Trophoblast cell (in vitro differentiated cells and primary cell): Measurements from ENCODE around the gene MAN1C1.

Experiments
- DNase-seq, 2 donors: peaks; one replicate each; pipeline ENCODE4 v3.0.0-alpha.2; 2016
- H2AFZ ChIP-seq: 2 replicates; pipeline ENCODE4 v1.6.1; 2013; ENCODE audit warnings: low read length, moderate library complexity, mild to moderate bottlenecking; ENCODE audit not compliant: insufficient read depth, poor library complexity
- H2AK5ac ChIP-seq: 2 replicates; pipeline ENCODE4 v1.6.1; 2013; ENCODE audit warnings: mild to moderate bottlenecking, low read length
- H2BK120ac ChIP-seq: 2 replicates; pipeline ENCODE4 v1.6.1; 2013; ENCODE audit warnings: low read length, mild to moderate bottlenecking, moderate library complexity; ENCODE audit not compliant: insufficient read depth, poor library complexity
- H2BK12ac ChIP-seq: 2 replicates; pipeline ENCODE4 v1.6.1; 2013; ENCODE audit warnings: mild to moderate bottlenecking, low read length, moderate library complexity
- H2BK5ac ChIP-seq: 2 replicates; pipeline ENCODE4 v1.6.1; 2013; ENCODE audit warnings: low read length, low read depth, moderate library complexity, mild to moderate bottlenecking; ENCODE audit not compliant: poor library complexity
- H3K14ac ChIP-seq: 2 replicates; pipeline ENCODE4 v1.6.1; 2013; ENCODE audit warnings: mild to moderate bottlenecking, low read length
- H3K18ac ChIP-seq: 2 replicates; pipeline ENCODE4 v1.6.1; 2013; ENCODE audit warnings: mild to moderate bottlenecking, low read length
- H3K23ac ChIP-seq: 2 replicates; pipeline ENCODE4 v1.6.1; 2013; ENCODE audit warnings: low read length
- H3K27ac ChIP-seq: 2 replicates; pipeline ENCODE4 v1.5.1; 2013; ENCODE audit warnings: low read depth, mild to moderate bottlenecking, inconsistent platforms, low read length, moderate library complexity
- H3K27me3 ChIP-seq: 2 replicates; pipeline ENCODE4 v1.6.1; 2013; ENCODE audit warnings: inconsistent platforms, mild to moderate bottlenecking, low read length, moderate library complexity; ENCODE audit not compliant: insufficient read depth
- H3K36me3 ChIP-seq, 2 experiments: 1 replicate in 1 of 2; 2 replicates in 1 of 2; pipeline ENCODE4 v1.6.1; 2013; ENCODE audit warnings: low read length in 2 of 2, mild to moderate bottlenecking in 2 of 2, moderate library complexity in 1 of 2; ENCODE audit not compliant: insufficient read depth in 2 of 2, control insufficient read depth in 1 of 2
- H3K4ac ChIP-seq: 2 replicates; pipeline ENCODE4 v1.6.1; 2013; ENCODE audit warnings: low read depth, mild to moderate bottlenecking, low read length, moderate library complexity
- H3K4me1 ChIP-seq, 2 experiments: 1 replicate in 1 of 2; 2 replicates in 1 of 2; pipeline ENCODE4 v1.6.1; 2013; ENCODE audit warnings: low read length in 2 of 2, mild to moderate bottlenecking in 2 of 2, moderate library complexity in 1 of 2; ENCODE audit not compliant: insufficient read depth in 2 of 2, control insufficient read depth in 1 of 2
- H3K4me2 ChIP-seq: 2 replicates; pipeline ENCODE4 v1.6.1; 2013; ENCODE audit warnings: inconsistent platforms, mild to moderate bottlenecking, low read length, moderate library complexity
- H3K4me3 ChIP-seq: 2 replicates; pipeline ENCODE4 v1.5.1; 2013; ENCODE audit warnings: mild to moderate bottlenecking, low read depth, low read length, inconsistent platforms
- H3K79me1 ChIP-seq: one replicate; pipeline ENCODE4 v1.6.1; 2013; ENCODE audit warnings: low read length
- H3K79me2 ChIP-seq: 2 replicates; pipeline ENCODE4 v1.6.1; 2013; ENCODE audit warnings: low read length, mild to moderate bottlenecking; ENCODE audit not compliant: control insufficient read depth, insufficient read depth, poor library complexity
- H3K9ac ChIP-seq: 2 replicates; pipeline ENCODE4 v1.6.1; 2013; ENCODE audit warnings: mild to moderate bottlenecking, low read length
- H3K9me3 ChIP-seq: 2 replicates; pipeline ENCODE4 v1.6.1; 2013; ENCODE audit warnings: low read depth, mild to moderate bottlenecking, control low read depth, inconsistent platforms, low read length; ENCODE audit not compliant: insufficient read depth
- H4K12ac ChIP-seq: 2 replicates; pipeline ENCODE4 v1.6.1; 2013; ENCODE audit warnings: low read depth, mild to moderate bottlenecking, low read length, moderate library complexity
- H4K8ac ChIP-seq: 2 replicates; pipeline ENCODE4 v1.6.1; 2013; ENCODE audit warnings: low read depth, mild to moderate bottlenecking, low read length, moderate library complexity
- H4K91ac ChIP-seq: one replicate; pipeline ENCODE4 v1.6.1; 2013; ENCODE audit warnings: low read depth, mild to moderate bottlenecking, low read length, moderate library complexity
- WGBS: extraction: QIAGEN DNeasy Blood & Tissue Kit; methylation state at CpG from one replicate; pipeline ENCODE4 v1.1.7; 2013; ENCODE audit warnings: missing lambda C conversion rate; ENCODE audit not compliant: insufficient read length, insufficient coverage; ENCODE audit errors: extremely low coverage; 5-methylcytosine and 5-hydroxymethylcytosine counted together

MAN1C1 gene

DNA sequence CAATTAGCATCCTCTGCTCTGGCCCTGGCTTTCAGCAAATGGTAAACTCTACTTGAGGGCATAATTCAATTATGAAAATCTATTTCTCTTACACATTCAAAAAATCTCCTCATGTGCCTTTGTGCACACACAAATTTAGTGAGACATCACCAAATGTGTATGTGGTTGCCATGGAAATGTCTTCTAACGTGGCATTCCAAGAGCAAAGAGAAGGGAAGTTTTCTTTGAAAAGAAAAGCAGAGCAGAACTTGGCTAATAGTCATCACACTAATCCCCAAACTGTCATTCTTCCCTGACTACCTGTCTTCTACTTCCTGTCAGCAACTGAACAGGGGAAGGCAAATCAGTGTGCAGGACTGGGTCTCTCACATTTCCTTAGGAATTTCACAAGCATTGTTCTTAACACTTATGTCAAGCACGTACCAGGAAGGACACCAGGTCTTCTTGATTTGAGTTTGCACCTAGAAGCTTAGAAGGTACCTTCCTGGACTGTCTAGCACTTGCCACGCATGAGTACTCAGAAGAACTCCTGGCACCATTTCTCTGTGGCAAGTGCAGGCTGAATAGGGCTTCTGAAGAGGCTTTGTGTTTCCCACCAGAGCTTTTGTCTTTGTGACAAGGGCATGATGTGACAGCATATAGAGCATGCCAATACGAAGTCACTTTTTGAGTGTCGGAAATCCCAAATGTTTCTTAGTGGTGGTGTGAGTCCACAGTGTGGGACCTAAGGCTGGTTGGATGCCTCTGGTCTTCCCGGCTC, 32.3 kb downstream of the MAN1C1 start:
- Histone ChIP-seq H3K79me1 (no peaks in the 10 kb centered on the region), H3K4me2 (no peak overlapping the region), H2BK12ac (no peak overlapping the region), H2AFZ (no peak overlapping the region), H3K18ac (no peak overlapping the region), H3K4me3 (no peak overlapping the region), H3K36me3 (no peaks in the 10 kb centered on the region), H3K23ac (no peak overlapping the region), H2BK120ac (no peak overlapping the region), H4K12ac (no peak overlapping the region), H3K4ac (no peak overlapping the region), H3K79me2 (no peaks in the 10 kb centered on the region), H3K9me3 (no peaks in the 10 kb centered on the region), H3K9ac (no peak overlapping the region), H3K14ac (no peak overlapping the region), H2AK5ac (no peak overlapping the region), H4K8ac (no peak overlapping the region), H3K27ac (no peak overlapping the region), H3K4me1 (no peaks in the 10 kb centered on the region), H4K91ac (no peak overlapping the region), H3K27me3 (no peaks in the 10 kb centered on the region), H2BK5ac (no peak overlapping the region)
- no CpG with 5 or more reads among the region's 6 CpGs for WGBS
- DNase-seq = peak in 1 of 2 donors; percentile 44

DNA sequence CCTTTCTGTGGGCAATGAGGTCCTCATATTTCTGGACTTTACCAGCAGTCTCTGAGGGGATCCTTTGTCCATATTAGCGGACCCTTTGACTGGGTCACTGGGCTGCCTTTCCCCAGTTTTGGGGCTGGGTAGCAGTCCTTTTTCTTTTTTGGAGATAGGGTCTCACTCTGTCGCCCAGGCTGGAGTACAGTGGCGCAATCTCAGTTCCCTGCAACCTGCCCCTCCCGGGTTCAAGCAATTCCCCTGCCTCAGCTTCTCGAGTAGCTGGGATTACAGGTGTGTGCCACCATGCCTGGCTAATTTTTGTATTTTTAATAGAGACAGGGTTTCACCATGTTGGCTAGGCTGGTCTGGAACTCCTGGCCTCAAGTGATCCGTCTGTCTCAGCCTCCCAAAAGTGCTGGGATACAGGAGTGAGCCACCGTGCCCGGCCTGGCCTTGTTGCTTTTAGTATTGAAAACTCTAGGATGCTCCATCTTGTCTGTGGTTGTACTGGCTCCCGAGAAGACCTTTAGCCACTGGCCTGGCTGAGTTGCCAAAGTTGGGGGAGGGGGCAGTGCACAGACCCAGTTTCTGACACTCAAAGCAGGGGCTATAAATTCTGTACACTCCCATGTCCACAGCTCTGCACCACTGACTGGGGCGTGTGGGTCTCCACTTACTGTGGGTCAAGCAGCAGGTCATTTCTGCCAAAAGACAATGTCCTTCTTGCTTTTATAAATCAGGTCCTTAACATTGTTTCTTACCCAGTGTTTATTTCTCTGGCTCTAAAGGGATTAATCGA, 33.1 kb downstream of the MAN1C1 start:
- Histone ChIP-seq H3K9ac (no peak overlapping the region), H3K4me1 (no peaks in the 10 kb centered on the region), H4K12ac (no peak overlapping the region), H3K9me3 (no peaks in the 10 kb centered on the region), H2BK120ac (no peak overlapping the region), H2AK5ac (no peak overlapping the region), H4K8ac (no peak overlapping the region), H2BK12ac (no peak overlapping the region), H3K79me2 (no peaks in the 10 kb centered on the region), H3K27me3 (no peaks in the 10 kb centered on the region), H2BK5ac (no peak overlapping the region), H3K4me3 (no peak overlapping the region), H2AFZ (no peak overlapping the region), H3K23ac (no peak overlapping the region), H3K14ac (no peak overlapping the region), H3K79me1 (no peaks in the 10 kb centered on the region), H3K4ac (no peak overlapping the region), H3K18ac (no peak overlapping the region), H3K4me2 (no peak overlapping the region), H4K91ac (no peak overlapping the region), H3K36me3 (no peaks in the 10 kb centered on the region), H3K27ac (no peak overlapping the region)
- no CpG with 5 or more reads among the region's 11 CpGs for WGBS
- no peak for DNase-seq

DNA sequence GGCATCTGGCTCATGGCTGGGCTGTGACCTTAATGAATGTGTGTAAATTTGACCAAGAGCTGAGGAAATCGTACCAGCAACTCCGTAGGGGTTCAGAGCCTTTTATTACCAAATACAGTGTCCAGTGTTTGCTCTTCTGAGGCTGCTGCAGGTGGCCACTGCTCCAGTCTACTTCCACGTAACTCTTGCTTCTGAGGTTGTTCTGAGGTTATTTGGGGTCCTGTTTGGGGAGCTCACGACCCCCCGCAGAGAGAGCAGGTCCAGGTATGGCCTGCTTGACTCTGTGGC, 33.6 kb downstream of the MAN1C1 start:
- Histone ChIP-seq H4K8ac (no peak overlapping the region), H2BK5ac (no peak overlapping the region), H3K4me1 (no peaks in the 10 kb centered on the region), H3K9ac (no peak overlapping the region), H4K91ac (no peak overlapping the region), H4K12ac (no peak overlapping the region), H3K79me2 (no peaks in the 10 kb centered on the region), H3K23ac (no peak overlapping the region), H3K4ac (no peak overlapping the region), H3K14ac (no peak overlapping the region), H3K4me2 (no peak overlapping the region), H3K36me3 (no peaks in the 10 kb centered on the region), H3K18ac (no peak overlapping the region), H3K79me1 (no peaks in the 10 kb centered on the region), H2BK12ac (no peak overlapping the region), H2BK120ac (no peak overlapping the region), H3K27me3 (no peaks in the 10 kb centered on the region), H2AK5ac (no peak overlapping the region), H3K4me3 (no peak overlapping the region), H2AFZ (no peak overlapping the region), H3K27ac (no peak overlapping the region), H3K9me3 (no peaks in the 10 kb centered on the region)
- DNase-seq = no peak
- WGBS = no CpG with 5 or more reads among the region's 5 CpGs

DNA sequence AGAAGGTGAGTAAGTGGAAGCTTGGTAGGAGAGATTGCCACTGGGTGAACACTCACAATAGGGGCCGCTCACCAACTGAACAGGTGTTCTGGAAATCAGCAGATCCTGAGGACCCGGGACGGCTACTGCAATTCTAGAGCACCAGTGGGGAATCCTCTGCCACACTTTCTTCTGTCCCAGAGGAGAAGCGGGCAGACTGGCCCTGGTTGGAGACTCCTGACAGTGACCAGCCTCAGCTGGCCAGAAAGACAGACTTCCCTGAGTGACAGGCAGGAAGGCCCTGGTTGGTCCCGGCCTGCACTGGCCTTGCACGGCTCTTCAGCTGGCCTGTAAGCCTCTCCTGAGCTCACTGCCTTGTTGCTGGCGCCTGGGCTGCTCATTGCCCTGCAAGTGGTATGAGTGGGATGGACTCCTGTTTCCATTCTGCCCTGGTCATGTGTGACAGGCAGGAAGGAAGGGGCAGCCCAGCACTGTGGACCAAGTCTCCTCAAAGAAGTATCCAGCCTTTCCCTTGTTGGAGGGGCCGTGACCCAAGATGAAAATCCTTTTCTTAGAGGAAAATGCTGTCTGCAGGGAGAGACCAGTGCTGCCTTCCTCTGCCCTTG, 34.5 kb downstream of the MAN1C1 start:
- no peak for DNase-seq
- H3K36me3 ChIP-seq = no peaks in the 10 kb centered on the region
- no peaks in the 10 kb centered on the region for H3K27me3 ChIP-seq
- no peak overlapping the region for H2BK5ac ChIP-seq
- H3K9me3 ChIP-seq = no peaks in the 10 kb centered on the region
- H3K27ac ChIP-seq = no peak overlapping the region
- no peak overlapping the region for H3K18ac ChIP-seq
- no peaks in the 10 kb centered on the region for H3K79me2 ChIP-seq
- H3K79me1 ChIP-seq = no peaks in the 10 kb centered on the region
- no peak overlapping the region for H2BK120ac ChIP-seq
- H3K4me1 ChIP-seq = no peaks in the 10 kb centered on the region
- no peak overlapping the region for H4K8ac ChIP-seq
- no peak overlapping the region for H4K91ac ChIP-seq
- H3K9ac ChIP-seq = no peak overlapping the region
- H2AK5ac ChIP-seq = no peak overlapping the region
- H3K4ac ChIP-seq = no peak overlapping the region
- no peak overlapping the region for H2BK12ac ChIP-seq
- H3K4me2 ChIP-seq = no peak overlapping the region
- no peak overlapping the region for H2AFZ ChIP-seq
- H4K12ac ChIP-seq = no peak overlapping the region
- no peak overlapping the region for H3K14ac ChIP-seq
- no peak overlapping the region for H3K4me3 ChIP-seq
- WGBS = no CpG with 5 or more reads among the region's 8 CpGs
- no peak overlapping the region for H3K23ac ChIP-seq
